Loucy (cell line): Measurements from ENCODE around the gene INO80B.

Experiments
- H2AFZ ChIP-seq: fragments of 200-600 bp; sonication (generic); 2 replicates; pipeline ENCODE4 v1.6.0; 2016; ENCODE audit warnings: antibody characterized with exemption, mild to moderate bottlenecking, low read length, moderate library complexity
- H3F3A ChIP-seq: fragments of 200-600 bp; 2 replicates; pipeline ENCODE4 v1.6.0; 2016; ENCODE audit warnings: antibody characterized with exemption, low read depth, mild to moderate bottlenecking
- H3K27me3 ChIP-seq: fragments of 200-600 bp; sonication (generic); 2 replicates; pipeline ENCODE4 v1.6.1; 2014; ENCODE audit warnings: low read length, mild to moderate bottlenecking; ENCODE audit not compliant: insufficient read depth, poor library complexity, severe bottlenecking
- H3K36me3 ChIP-seq: fragments of 200-600 bp; sonication (generic); 2 replicates; pipeline ENCODE4 v1.6.1; 2016; ENCODE audit warnings: low read length; ENCODE audit not compliant: insufficient read depth
- H3K4me1 ChIP-seq: fragments of 200-600 bp; sonication (generic); 2 replicates; pipeline ENCODE4 v1.5.1; 2014; ENCODE audit warnings: low read length, mild to moderate bottlenecking; ENCODE audit not compliant: insufficient read depth, poor library complexity, severe bottlenecking
- H3K4me2 ChIP-seq: fragments of 200-600 bp; sonication (generic); 2 replicates; pipeline ENCODE4 v1.6.0; 2014; ENCODE audit warnings: antibody characterized with exemption, low read length, low read depth, mild to moderate bottlenecking; ENCODE audit not compliant: poor library complexity, severe bottlenecking
- H3K4me3 ChIP-seq: fragments of 200-600 bp; sonication (generic); 2 replicates; pipeline ENCODE4 v1.5.1; 2014; ENCODE audit warnings: low read length, mild to moderate bottlenecking, mixed read lengths; ENCODE audit not compliant: poor library complexity, severe bottlenecking
- H3K79me2 ChIP-seq: fragments of 200-600 bp; sonication (generic); 2 replicates; pipeline ENCODE4 v1.6.1; 2014; ENCODE audit warnings: low read length; ENCODE audit not compliant: insufficient read depth
- H3K9ac ChIP-seq: fragments of 200-600 bp; sonication (generic); 2 replicates; pipeline ENCODE4 v1.6.0; 2014; ENCODE audit warnings: mild to moderate bottlenecking, low read depth, low read length, moderate library complexity; ENCODE audit not compliant: poor library complexity, severe bottlenecking
- H3K9me2 ChIP-seq: fragments of 200-600 bp; sonication (generic); replicated peaks from 2 replicates; pipeline ENCODE4 v1.6.1; 2016; ENCODE audit warnings: low read depth, low read length, mixed read lengths
- H3K9me3 ChIP-seq: fragments of 200-600 bp; sonication (generic); 2 replicates; pipeline ENCODE4 v1.6.1; 2014; ENCODE audit warnings: mild to moderate bottlenecking, antibody characterized with exemption, low read length, low read depth; ENCODE audit not compliant: insufficient read depth
- H4K20me1 ChIP-seq: fragments of 200-600 bp; sonication (generic); 2 replicates; pipeline ENCODE4 v1.6.0; 2014; ENCODE audit warnings: antibody characterized with exemption, low read length, mild to moderate bottlenecking; ENCODE audit not compliant: insufficient read depth, poor library complexity, severe bottlenecking
- CTCF ChIP-seq: fragments of 200-600 bp; sonication (generic); conservative IDR thresholded peaks from 2 replicates; pipeline ENCODE4 v1.5.1; 2014; ENCODE audit warnings: mild to moderate bottlenecking, antibody characterized with exemption, low read length
- EZH2phosphoT487 ChIP-seq: fragments of 200-600 bp; IDR thresholded peaks from 2 replicates; pipeline ENCODE4 v1.6.1; 2018; ENCODE audit warnings: antibody characterized with exemption, mild to moderate bottlenecking, moderate library complexity, borderline replicate concordance

INO80B gene

GRCh38 chr2:74413001-74413698 lies 41.7 kb upstream of the INO80B start:
- no peaks in the 10 kb centered on the region for H3F3A ChIP-seq
- no peaks in the 10 kb centered on the region for H3K27me3 ChIP-seq
- TF ChIP-seq CTCF (no peak), EZH2phosphoT487 (no peak)
- H2AFZ ChIP-seq: 0 out of 2 replicates have a peak overlapping the region, but pooled peaks have one; percentile 41
- no peaks in the 10 kb centered on the region for H3K9me2 ChIP-seq
- no peak overlapping the region for H3K4me2 ChIP-seq
- H3K9me3 ChIP-seq: no peaks in the 10 kb centered on the region
- no peak overlapping the region for H3K9ac ChIP-seq
- H4K20me1 ChIP-seq: no peaks in the 10 kb centered on the region
- H3K4me1 ChIP-seq: no peaks in the 10 kb centered on the region
- H3K36me3 ChIP-seq: no peaks in the 10 kb centered on the region
- H3K79me2 ChIP-seq: no peaks in the 10 kb centered on the region
- H3K4me3 ChIP-seq: no peak overlapping the region

- no peak overlapping the region for H3K9ac ChIP-seq
- H3K9me2 ChIP-seq: no peaks in the 10 kb centered on the region
- TF ChIP-seq CTCF: no peak
- no peak for TF ChIP-seq EZH2phosphoT487
- H3F3A ChIP-seq: no peaks in the 10 kb centered on the region
- no peaks in the 10 kb centered on the region for H4K20me1 ChIP-seq
- no peak overlapping the region for H3K4me2 ChIP-seq
- no peak overlapping the region for H3K4me3 ChIP-seq
- no peaks in the 10 kb centered on the region for H3K9me3 ChIP-seq
- H2AFZ ChIP-seq: no peak overlapping the region
- H3K79me2 ChIP-seq: no peaks in the 10 kb centered on the region
- no peaks in the 10 kb centered on the region for H3K36me3 ChIP-seq
- no peaks in the 10 kb centered on the region for H3K27me3 ChIP-seq
- H3K4me1 ChIP-seq: no peaks in the 10 kb centered on the region
Measured at GRCh38 chr2:74414441-74414840, 40.4 kb upstream of the INO80B start.

- peaks cover 3% of the 10 kb centered on the region for H3K4me1 ChIP-seq
- no peak overlapping the region for H3K9ac ChIP-seq
- no peak overlapping the region for H3K4me2 ChIP-seq
- no peaks in the 10 kb centered on the region for H3F3A ChIP-seq
- H3K79me2 ChIP-seq: no peaks in the 10 kb centered on the region
- no peak for TF ChIP-seq EZH2phosphoT487
- no peak for TF ChIP-seq CTCF
- no peaks in the 10 kb centered on the region for H4K20me1 ChIP-seq
- H3K27me3 ChIP-seq: no peaks in the 10 kb centered on the region
- H3K36me3 ChIP-seq: no peaks in the 10 kb centered on the region
- H3K9me3 ChIP-seq: no peaks in the 10 kb centered on the region
- H3K4me3 ChIP-seq: no peak overlapping the region
- H2AFZ ChIP-seq: no peak overlapping the region
- H3K9me2 ChIP-seq: no peaks in the 10 kb centered on the region
Measured at GRCh38 chr2:74414881-74415761, 39.8 kb upstream of the INO80B start.
